CD4-positive, alpha-beta T cell (primary cell): ENCODE results near the gene CAMSAP2. TPM values are rescaled to one million over a fixed set of nuclear protein-coding genes. Genes with fewer than 3 reads are reported as not detected.
A peak's percentile ranks its signal among the peaks of the same experiment; 100 is the strongest.
"Not testable (repeated sequence)": the region's sequence is repeated elsewhere in the genome, so short reads cannot be mapped to it uniquely, and the experiment has no call there.

ENCODE experiments used
- ATAC-seq: fragments of 200-7000 bp; cut with Tn5 transposase; one replicate; pipeline ENCODE4 v1.10.0; 2022; ENCODE audit warnings: mild to moderate bottlenecking; ENCODE audit not compliant: poor library complexity
- CTCF ChIA-PET: fragments of 350-600 bp; sonication (Branson Sonifier 250); formaldehyde crosslinking; loops from one replicate; lab custom pipeline; 2021; ENCODE audit warnings: antibody characterized with exemption, inconsistent platforms; lab: Charles Lee
- POLR2A ChIA-PET: fragments of 350-600 bp; sonication (Branson Sonifier 250); formaldehyde crosslinking; loops from one replicate; lab custom pipeline; 2021; ENCODE audit warnings: antibody characterized with exemption, inconsistent platforms; lab: Charles Lee
- DNase-seq, 14 experiments: peaks; one replicate each; pipeline ENCODE4 v3.0.0-alpha.2; 2013 to 2020; ENCODE audit warnings: mixed read lengths in 2 of 14
- H3K27ac ChIP-seq, 2 donors: one replicate each; pipeline versions ENCODE4 v1.5.1 to v1.7.0; 2013; ENCODE audit warnings: low read length in 2 of 2, low read depth in 1 of 2, mild to moderate bottlenecking in 1 of 2
- H3K27me3 ChIP-seq, 2 experiments: 1 replicate in 1 of 2; 2 replicates in 1 of 2; pipeline versions ENCODE4 v1.6.1 to v1.7.0; 2013; ENCODE audit warnings: low read length in 2 of 2, control low read depth in 1 of 2, mild to moderate bottlenecking in 1 of 2, moderate library complexity in 1 of 2; ENCODE audit not compliant: insufficient read depth in 2 of 2, control insufficient read depth in 1 of 2
- H3K36me3 ChIP-seq: one replicate; pipeline ENCODE4 v1.6.1; 2013; ENCODE audit warnings: low read length, control low read depth; ENCODE audit not compliant: insufficient read depth
- H3K4me1 ChIP-seq: one replicate; pipeline ENCODE4 v1.6.1; 2013; ENCODE audit warnings: low read length, control low read depth; ENCODE audit not compliant: insufficient read depth
- H3K4me3 ChIP-seq: one replicate; pipeline ENCODE4 v1.5.1; 2013; ENCODE audit warnings: mild to moderate bottlenecking, low read length, moderate library complexity
- H3K9me3 ChIP-seq, 2 experiments: 1 replicate in 1 of 2; 2 replicates in 1 of 2; pipeline versions ENCODE4 v1.6.1 to v1.7.0; 2013; ENCODE audit warnings: low read length in 2 of 2, mild to moderate bottlenecking in 2 of 2, control low read depth in 1 of 2, moderate library complexity in 1 of 2; ENCODE audit not compliant: control insufficient read depth in 1 of 2, insufficient read depth in 1 of 2
- H3K27ac Mint-ChIP-seq: one replicate; pipeline ENCODE4 v1.8.0; 2020; ENCODE audit warnings: mixed read lengths
- H3K27me3 Mint-ChIP-seq: one replicate; pipeline ENCODE4 v1.8.0; 2021; ENCODE audit warnings: mixed read lengths
- H3K36me3 Mint-ChIP-seq: one replicate; pipeline ENCODE4 v1.8.0; 2021; ENCODE audit warnings: low read depth, mixed read lengths
- H3K4me1 Mint-ChIP-seq: one replicate; pipeline ENCODE4 v1.8.0; 2021; ENCODE audit warnings: low read depth, mixed read lengths
- H3K4me3 Mint-ChIP-seq: one replicate; pipeline ENCODE4 v1.8.0; 2020; ENCODE audit warnings: mild to moderate bottlenecking, mixed read lengths
- H3K9me3 Mint-ChIP-seq: one replicate; pipeline ENCODE4 v1.8.0; 2020; ENCODE audit warnings: mixed read lengths
- intact Hi-C, 2 experiments: fragments of 100-400 bp; cut with DNase I in 1 of 2; cut with micrococcal nuclease in 1 of 2; formaldehyde crosslinking; loops; one replicate each; pipeline versions ENCODE4 v1.15.1 to v1.9.0; 2023 to 2025; cut with DNase I, micrococcal nuclease
- total RNA-seq, 174 experiments: library from RNA in 2 of 174; stranded (reverse) in 2 of 174; gene quantifications; one replicate each; pipeline ENCODE4 v1.2.3 and lab custom pipeline; 2021 to 2026
- TF ChIP-seq, protein P1 (sequence below): fragments of 200-600 bp; IDR thresholded peaks from one replicate; pipeline ENCODE4 v1.8.0; 2022; ENCODE audit warnings: antibody characterized with exemption, mild to moderate bottlenecking

The CAMSAP2 gene
- total RNA-seq, 2 experiments from 2014 or later, result 4.4 to 5.7 TPM

DNA sequence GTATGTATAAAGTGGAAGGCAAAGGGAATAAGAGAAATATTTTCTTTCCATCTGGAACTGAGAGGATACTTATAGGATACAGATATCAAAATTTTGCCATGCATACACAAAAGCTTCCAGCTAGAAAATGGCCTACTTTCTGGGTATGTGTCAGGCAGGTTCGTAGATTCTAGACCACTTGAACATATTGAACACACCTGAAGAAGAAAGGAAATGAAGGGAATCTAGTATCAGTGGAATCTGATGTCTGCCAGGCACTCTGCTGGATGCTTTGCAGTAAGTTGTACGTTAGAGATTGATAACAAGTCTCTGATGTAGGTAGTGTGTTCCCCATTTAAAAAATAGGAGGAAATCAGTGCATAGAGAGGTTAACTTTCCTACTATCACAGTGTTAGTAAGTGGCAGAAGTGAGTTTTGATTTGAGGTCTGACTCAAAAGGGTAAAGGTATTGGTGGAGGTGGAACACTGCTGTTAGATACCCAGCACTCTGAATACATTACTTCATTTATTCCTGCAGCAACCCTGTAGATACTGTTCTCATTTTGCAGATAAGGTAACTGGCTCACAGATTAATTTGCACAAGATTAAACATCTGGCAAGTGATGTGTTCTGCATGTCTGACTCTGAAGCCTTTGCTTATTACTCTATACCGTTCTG lies 3.0 kb downstream of the CAMSAP2 start:
- no peaks in the 10 kb centered on the region for H3K9me3 ChIP-seq
- H3K27me3 ChIP-seq, result no peaks in the 10 kb centered on the region
- intact Hi-C loops, result loop anchor here (5.0 to 10.0 kb wide), 3 partner anchors 61 to 413 kb away; partner anchors contain the start of gene TMEM9 (in 1 of the 2)
- Mint-ChIP-seq H3K9me3 (no peaks in the 10 kb centered on the region), H3K4me3 (peak overlapping the region; percentile 56), H3K27me3 (no peaks in the 10 kb centered on the region), H3K27ac (peak overlapping the region; percentile 2), H3K36me3 (peaks cover 12% of the 10 kb centered on the region), H3K4me1 (peaks cover 59% of the 10 kb centered on the region)
- ChIA-PET POLR2A (no interaction called here), CTCF (no interaction called here)
- no peak overlapping the region for H3K4me3 ChIP-seq
- no peak overlapping the region for H3K27ac ChIP-seq
- H3K4me1 ChIP-seq, result peaks cover 17% of the 10 kb centered on the region
- no peak for ATAC-seq
- TF ChIP-seq, protein P1, sequence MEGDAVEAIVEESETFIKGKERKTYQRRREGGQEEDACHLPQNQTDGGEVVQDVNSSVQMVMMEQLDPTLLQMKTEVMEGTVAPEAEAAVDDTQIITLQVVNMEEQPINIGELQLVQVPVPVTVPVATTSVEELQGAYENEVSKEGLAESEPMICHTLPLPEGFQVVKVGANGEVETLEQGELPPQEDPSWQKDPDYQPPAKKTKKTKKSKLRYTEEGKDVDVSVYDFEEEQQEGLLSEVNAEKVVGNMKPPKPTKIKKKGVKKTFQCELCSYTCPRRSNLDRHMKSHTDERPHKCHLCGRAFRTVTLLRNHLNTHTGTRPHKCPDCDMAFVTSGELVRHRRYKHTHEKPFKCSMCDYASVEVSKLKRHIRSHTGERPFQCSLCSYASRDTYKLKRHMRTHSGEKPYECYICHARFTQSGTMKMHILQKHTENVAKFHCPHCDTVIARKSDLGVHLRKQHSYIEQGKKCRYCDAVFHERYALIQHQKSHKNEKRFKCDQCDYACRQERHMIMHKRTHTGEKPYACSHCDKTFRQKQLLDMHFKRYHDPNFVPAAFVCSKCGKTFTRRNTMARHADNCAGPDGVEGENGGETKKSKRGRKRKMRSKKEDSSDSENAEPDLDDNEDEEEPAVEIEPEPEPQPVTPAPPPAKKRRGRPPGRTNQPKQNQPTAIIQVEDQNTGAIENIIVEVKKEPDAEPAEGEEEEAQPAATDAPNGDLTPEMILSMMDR, result no peak
- DNase-seq, result peak in 1 of 14 experiments; percentile 7
- H3K36me3 ChIP-seq, result no peaks in the 10 kb centered on the region

DNA sequence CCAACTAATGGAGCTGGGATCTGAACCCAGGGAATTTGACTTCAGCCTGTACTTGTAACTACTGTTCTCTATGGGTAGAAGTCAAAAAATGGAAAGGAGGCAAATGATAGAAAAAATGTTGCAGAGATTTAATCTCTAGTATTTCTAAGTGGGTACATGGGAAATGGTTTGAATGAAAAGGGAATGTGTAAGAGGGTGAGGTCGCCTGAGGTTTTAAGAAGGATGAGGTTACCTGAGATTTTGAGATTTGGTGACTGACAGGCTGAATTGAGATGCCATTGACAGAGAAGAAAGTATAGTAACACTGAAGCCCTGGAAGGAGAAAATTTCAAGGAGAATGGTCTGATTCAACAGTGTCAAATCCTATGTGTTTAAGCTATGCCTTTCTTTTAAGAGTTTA lies 5.5 kb downstream of the CAMSAP2 start:
- Mint-ChIP-seq H3K36me3 (no peaks in the 10 kb centered on the region), H3K4me3 (no peak overlapping the region), H3K4me1 (peaks cover 48% of the 10 kb centered on the region), H3K9me3 (no peaks in the 10 kb centered on the region), H3K27ac (no peak overlapping the region), H3K27me3 (no peaks in the 10 kb centered on the region)
- peaks cover 9% of the 10 kb centered on the region for H3K4me1 ChIP-seq
- intact Hi-C loops, result loop anchor here (5.0 to 10.0 kb wide), 3 partner anchors 58 to 411 kb away; partner anchors contain the start of gene TMEM9 (in 1 of the 2)
- H3K9me3 ChIP-seq, result no peaks in the 10 kb centered on the region
- no peaks in the 10 kb centered on the region for H3K36me3 ChIP-seq
- H3K27me3 ChIP-seq, result no peaks in the 10 kb centered on the region
- H3K27ac ChIP-seq, result no peak overlapping the region
- TF ChIP-seq, protein P1, result no peak
- ChIA-PET POLR2A (interaction anchor here (1.3 kb wide), 1 partner anchor 75 kb away, joined by 3 read pairs; the partner anchor contains the start of gene DDX59), CTCF (interaction anchor here (0.6 kb wide), 1 partner anchor 119 kb away, joined by 5 read pairs; no protein-coding TSS in a partner anchor)
- ATAC-seq (no peak), DNase-seq (no peak)
- no peak overlapping the region for H3K4me3 ChIP-seq

DNA sequence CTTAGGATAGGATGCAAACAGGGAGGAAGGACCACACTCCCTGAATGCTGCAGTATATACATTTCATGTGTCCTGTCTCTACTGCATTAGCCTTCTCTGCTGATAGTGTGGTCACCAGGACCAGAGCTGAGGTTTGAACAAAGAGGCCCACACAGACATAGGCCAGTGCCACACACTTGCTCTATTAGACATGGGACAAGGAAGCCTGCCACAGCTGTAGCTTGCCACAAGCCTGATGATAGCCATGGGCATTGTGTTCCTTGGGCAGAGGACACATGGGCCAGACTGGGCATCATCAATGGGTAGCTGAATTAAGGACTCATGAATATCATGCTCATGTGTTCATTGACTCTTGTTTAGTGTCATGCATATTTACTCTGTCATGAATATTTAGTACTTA lies 10.4 kb downstream of the CAMSAP2 start:
- DNase-seq (no peak), ATAC-seq (no peak)
- H3K4me3 ChIP-seq, result no peak overlapping the region
- no peak overlapping the region for H3K4me3 Mint-ChIP-seq
- H3K36me3 ChIP-seq, result no peaks in the 10 kb centered on the region
- TF ChIP-seq, protein P1, result no peak
- H3K27me3 Mint-ChIP-seq, result no peaks in the 10 kb centered on the region
- no peak overlapping the region for H3K27ac ChIP-seq
- H3K36me3 Mint-ChIP-seq, result no peaks in the 10 kb centered on the region
- no peaks in the 10 kb centered on the region for H3K4me1 ChIP-seq
- H3K9me3 ChIP-seq, result no peaks in the 10 kb centered on the region
- POLR2A ChIA-PET, result interaction anchor here (2.6 kb wide), 1 partner anchor 10 kb away, joined by 7 read pairs; the partner anchor contains the start of gene CAMSAP2
- no peak overlapping the region for H3K27ac Mint-ChIP-seq
- H3K4me1 Mint-ChIP-seq, result peaks cover 11% of the 10 kb centered on the region
- H3K27me3 ChIP-seq, result no peaks in the 10 kb centered on the region
- no peaks in the 10 kb centered on the region for H3K9me3 Mint-ChIP-seq
- intact Hi-C loops, result loop anchor here in 1 of 2 experiments (10.0 kb wide), 1 partner anchor 406 kb away; the partner anchor contains the start of gene TMEM9
- CTCF ChIA-PET, result interaction anchor here (0.5 to 0.9 kb wide), 2 partner anchors 8 to 37 kb away, joined by 3 read pairs; no protein-coding TSS in a partner anchor

DNA sequence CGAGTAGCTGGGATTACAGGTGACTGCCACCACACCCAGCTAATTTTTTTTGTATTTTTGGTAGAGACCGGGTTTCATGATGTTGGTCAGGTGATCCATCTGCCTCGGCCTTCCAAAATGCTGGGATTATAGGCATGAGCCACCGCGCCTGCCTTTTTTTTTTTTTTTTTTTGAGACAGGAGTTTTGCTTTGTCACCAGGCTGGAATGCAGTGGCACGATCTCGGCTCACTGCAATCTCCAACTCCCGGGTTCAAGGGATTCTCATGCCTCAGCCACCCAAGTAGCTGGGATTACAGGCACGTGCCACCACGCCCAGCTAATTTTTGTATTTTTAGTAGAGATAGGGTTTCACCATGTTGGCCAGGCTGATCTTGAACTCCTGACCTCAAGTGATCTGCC lies 12.1 kb downstream of the CAMSAP2 start:
- H3K9me3 ChIP-seq, H3K4me3 ChIP-seq, H3K4me1 ChIP-seq, H3K4me3 Mint-ChIP-seq, H3K27me3 Mint-ChIP-seq, H3K27ac Mint-ChIP-seq, H3K27ac ChIP-seq, CTCF ChIA-PET, H3K27me3 ChIP-seq, H3K9me3 Mint-ChIP-seq, H3K36me3 Mint-ChIP-seq, H3K4me1 Mint-ChIP-seq, H3K36me3 ChIP-seq, DNase-seq, ATAC-seq, intact Hi-C loops: not testable (repeated sequence)
- POLR2A ChIA-PET, result interaction anchor here (2.6 kb wide), 1 partner anchor 12 kb away, joined by 7 read pairs; the partner anchor contains the start of gene CAMSAP2
